Tibial nerve (tissue), 4 donors: ENCODE measurements around the gene TMEM185B.

ENCODE experiments used
- CTCF ChIP-seq, 5 experiments: fragments of 200-600 bp in 3 of 5; fragments of 450-650 bp in 2 of 5; sonication (generic) in 3 of 5; IDR thresholded peaks; one replicate each; pipeline ENCODE4 v1.5.1; 2016 to 2019; ENCODE audit warnings: antibody characterized with exemption in 5 of 5, mild to moderate bottlenecking in 3 of 5, moderate library complexity in 2 of 5
- EP300 ChIP-seq, 2 donors: sonication (generic); formaldehyde crosslinking; IDR thresholded peaks; one replicate each; pipeline ENCODE4 v1.6.1; 2017; ENCODE audit warnings: antibody characterized with exemption in 2 of 2, mild to moderate bottlenecking in 1 of 2
- POLR2A ChIP-seq, 2 donors: fragments of 450-650 bp; IDR thresholded peaks; one replicate each; pipeline ENCODE4 v1.6.1; 2017; ENCODE audit warnings: antibody characterized with exemption in 2 of 2, mild to moderate bottlenecking in 2 of 2, moderate library complexity in 2 of 2

- TF ChIP-seq CTCF (IDR thresholded peaks at IDR 0.05): no peak
- no peak for TF ChIP-seq EP300 (IDR thresholded peaks at IDR 0.05)
- TF ChIP-seq POLR2A (IDR thresholded peaks at IDR 0.05): no peak
Observed at GRCh38 chr2:120204022-120204405, 19.2 kb downstream of the TMEM185B start.
